Measurements from ENCODE around the gene IRX4. TPM values are rescaled to one million over a fixed set of nuclear protein-coding genes. Genes with fewer than 3 reads are reported as not detected.

Gene IRX4
- total RNA-seq, 4 donors from 2014 or later = 0.78 to 1.7 TPM; not detected in 2

GRCh38 chr5:1914471-1914870 is 31.7 kb upstream of the IRX4 start:
- no peak for ATAC-seq
- no peaks in the 10 kb centered on the region for H3K9me3 ChIP-seq
- in situ Hi-C loops (cut with MboI; ENCODE audit: low sequenced_read_pairs in 4 of 4) (no loop called here), intact Hi-C loops (cut with DNase I; ENCODE audit: low total_unique reads) (no loop called here)
- no peaks in the 10 kb centered on the region for H3K36me3 ChIP-seq
- no peak overlapping the region for H3K27ac ChIP-seq
- H3K27me3 ChIP-seq = no peaks in the 10 kb centered on the region
- no peak for TF ChIP-seq POLR2A (IDR thresholded peaks at IDR 0.05)
- no peak for TF ChIP-seq CTCF (IDR thresholded peaks at IDR 0.05 in 4 of 5, conservative IDR thresholded peaks at IDR 0.05 in 1 of 5)
- no peak for DNase-seq
- no peak overlapping the region for H3K4me3 ChIP-seq
- H3K4me1 ChIP-seq = no peaks in the 10 kb centered on the region

- Histone ChIP-seq H3K36me3 (no peaks in the 10 kb centered on the region), H3K4me3 (no peak overlapping the region), H3K4me1 (no peaks in the 10 kb centered on the region), H3K9me3 (no peaks in the 10 kb centered on the region), H3K27me3 (no peaks in the 10 kb centered on the region), H3K27ac (no peak overlapping the region)
- ATAC-seq (no peak), DNase-seq (no peak)
- intact Hi-C loops (cut with DNase I; ENCODE audit: low total_unique reads) = no loop called here
- TF ChIP-seq POLR2A (IDR thresholded peaks at IDR 0.05) (no peak), CTCF (IDR thresholded peaks at IDR 0.05 in 4 of 5, conservative IDR thresholded peaks at IDR 0.05 in 1 of 5) (no peak)
- in situ Hi-C loops (cut with MboI; ENCODE audit: low sequenced_read_pairs in 4 of 4) = no loop called here
Measured at GRCh38 chr5:1913578-1913977, 30.9 kb upstream of the IRX4 start.

- Histone ChIP-seq H3K4me1 (no peaks in the 10 kb centered on the region), H3K4me3 (no peak overlapping the region), H3K36me3 (no peaks in the 10 kb centered on the region), H3K27me3 (no peaks in the 10 kb centered on the region), H3K9me3 (no peaks in the 10 kb centered on the region), H3K27ac (no peak overlapping the region)
- no peak for TF ChIP-seq CTCF (IDR thresholded peaks at IDR 0.05 in 4 of 5, conservative IDR thresholded peaks at IDR 0.05 in 1 of 5)
- no peak for TF ChIP-seq POLR2A (IDR thresholded peaks at IDR 0.05)
- in situ Hi-C loops (cut with MboI; ENCODE audit: low sequenced_read_pairs in 4 of 4) (no loop called here), intact Hi-C loops (cut with DNase I; ENCODE audit: low total_unique reads) (no loop called here)
- ATAC-seq (no peak), DNase-seq (no peak)
Measured at GRCh38 chr5:1912951-1913565, 30.3 kb upstream of the IRX4 start.

GRCh38 chr5:1911773-1912235 is 29.1 kb upstream of the IRX4 start:
- ATAC-seq (no peak), DNase-seq (no peak)
- Histone ChIP-seq H3K4me3 (no peak overlapping the region), H3K27ac (no peak overlapping the region), H3K4me1 (no peaks in the 10 kb centered on the region), H3K36me3 (no peaks in the 10 kb centered on the region), H3K27me3 (no peaks in the 10 kb centered on the region), H3K9me3 (no peaks in the 10 kb centered on the region)
- intact Hi-C loops (cut with DNase I; ENCODE audit: low total_unique reads) (no loop called here), in situ Hi-C loops (cut with MboI; ENCODE audit: low sequenced_read_pairs in 4 of 4) (no loop called here)
- TF ChIP-seq CTCF (IDR thresholded peaks at IDR 0.05 in 4 of 5, conservative IDR thresholded peaks at IDR 0.05 in 1 of 5) = no peak
- no peak for TF ChIP-seq POLR2A (IDR thresholded peaks at IDR 0.05)

Measured in gastrocnemius medialis (tissue), 4 donors.